HG03460 (cell line): ENCODE results near the gene KCNH3.

Experiments
- ATAC-seq: cut with Tn5 transposase; IDR thresholded peaks from one replicate; pipeline ENCODE4 v1.9.1; 2021; ENCODE audit not compliant: unreplicated experiment

Gene KCNH3

GRCh38 chr12:49543914-49544815, 5.3 kb downstream of the KCNH3 start:
- ATAC-seq, result no peak

GRCh38 chr12:49545815-49546214, 7.0 kb downstream of the KCNH3 start:
- ATAC-seq, result no peak

GRCh38 chr12:49546481-49546880, 7.7 kb downstream of the KCNH3 start:
- no peak for ATAC-seq

GRCh38 chr12:49547090-49547690, 8.4 kb downstream of the KCNH3 start:
- ATAC-seq, result no peak

GRCh38 chr12:49548481-49548821, 9.6 kb downstream of the KCNH3 start:
- no peak for ATAC-seq

- no peak for ATAC-seq
Observed at GRCh38 chr12:49548822-49549648, 10.2 kb downstream of the KCNH3 start.

GRCh38 chr12:49549735-49550692, 11.2 kb downstream of the KCNH3 start:
- ATAC-seq, result no peak

GRCh38 chr12:49550693-49551252, 11.9 kb downstream of the KCNH3 start:
- no peak for ATAC-seq

GRCh38 chr12:49552014-49552413, 13.2 kb downstream of the KCNH3 start:
- no peak for ATAC-seq

GRCh38 chr12:49552425-49552824, 13.6 kb downstream of the KCNH3 start:
- ATAC-seq, result no peak

- ATAC-seq, result no peak
Observed at GRCh38 chr12:49552899-49553298, 14.1 kb downstream of the KCNH3 start.

GRCh38 chr12:49553512-49554088, 14.8 kb downstream of the KCNH3 start:
- no peak for ATAC-seq

- no peak for ATAC-seq
Observed at GRCh38 chr12:49554266-49554665, 15.4 kb downstream of the KCNH3 start.

GRCh38 chr12:49555631-49556390, 17.0 kb downstream of the KCNH3 start:
- no peak for ATAC-seq

- no peak for ATAC-seq
Observed at GRCh38 chr12:49556391-49557186, 17.8 kb downstream of the KCNH3 start.

- ATAC-seq, result no peak
Observed at GRCh38 chr12:49557187-49557916, 18.5 kb downstream of the KCNH3 start.

GRCh38 chr12:49557917-49558215, 19.0 kb downstream of the KCNH3 start:
- no peak for ATAC-seq

GRCh38 chr12:49558526-49558925, 19.7 kb downstream of the KCNH3 start:
- no peak for ATAC-seq
